CD14-positive monocyte (primary cell): Measurements from ENCODE around the gene RGPD5. TPM values are rescaled to one million over a fixed set of nuclear protein-coding genes. Genes with fewer than 3 reads are reported as not detected.
"Not testable (repeated sequence)": the region's sequence is repeated elsewhere in the genome, so short reads cannot be mapped to it uniquely, and the experiment has no call there.

Experiments used
- DNase-seq, 3 donors: peaks; one replicate each; pipeline ENCODE4 v3.0.0-alpha.2; 2011 to 2022
- H2AFZ ChIP-seq: 2 replicates; pipeline ENCODE4 v1.6.0; 2012; ENCODE audit warnings: mild to moderate bottlenecking, low read depth, low read length, inconsistent platforms; ENCODE audit not compliant: insufficient read depth, poor library complexity, severe bottlenecking
- H3K27ac ChIP-seq, 2 donors: 1 replicate in 1 of 2; 2 replicates in 1 of 2; pipeline ENCODE4 v1.5.1; 2012 to 2013; ENCODE audit warnings: low read length in 2 of 2, control low read depth in 1 of 2, inconsistent platforms in 1 of 2, low read depth in 1 of 2, mild to moderate bottlenecking in 1 of 2
- H3K27me3 ChIP-seq, 2 donors: one replicate each; pipeline versions ENCODE4 v1.6.0 to v1.6.1; 2011 to 2013; ENCODE audit warnings: low read length in 2 of 2; ENCODE audit not compliant: control insufficient read depth in 2 of 2, insufficient read depth in 2 of 2
- H3K36me3 ChIP-seq, 2 donors: replicated peaks in 1 of 2; 1 replicate in 1 of 2; 2 replicates in 1 of 2; pipeline versions ENCODE4 v1.5.1 to v1.6.1; 2012 to 2013; ENCODE audit warnings: low read length in 2 of 2, control low read depth in 1 of 2, inconsistent platforms in 1 of 2, mild to moderate bottlenecking in 1 of 2; ENCODE audit not compliant: insufficient read depth in 2 of 2, control insufficient read depth in 1 of 2
- H3K4me1 ChIP-seq, 2 donors: 1 replicate in 1 of 2; 2 replicates in 1 of 2; pipeline versions ENCODE4 v1.5.1 to v1.6.1; 2012 to 2013; ENCODE audit warnings: low read length in 2 of 2, control low read depth in 1 of 2, inconsistent platforms in 1 of 2, mild to moderate bottlenecking in 1 of 2, moderate library complexity in 1 of 2; ENCODE audit not compliant: insufficient read depth in 2 of 2, control insufficient read depth in 1 of 2
- H3K4me2 ChIP-seq: replicated peaks from 2 replicates; pipeline ENCODE3; 2012; ENCODE audit warnings: low read length, moderate library complexity, mild to moderate bottlenecking; ENCODE audit not compliant: poor library complexity, severe bottlenecking; ENCODE audit errors: extremely low read depth
- H3K4me3 ChIP-seq, 3 experiments: fragments of 200-600 bp in 1 of 3; sonication (generic) in 1 of 3; replicated peaks in 1 of 3; 1 replicate in 2 of 3; 2 replicates in 1 of 3; pipeline ENCODE4 v1.5.1; 2011 to 2013; ENCODE audit warnings: low read length in 3 of 3, mild to moderate bottlenecking in 3 of 3, control low read depth in 2 of 3, low read depth in 2 of 3, inconsistent platforms in 1 of 3, moderate library complexity in 1 of 3
- H3K79me2 ChIP-seq: 2 replicates; pipeline ENCODE4 v1.6.0; 2012; ENCODE audit warnings: mild to moderate bottlenecking, control low read depth, inconsistent platforms, low read length, moderate library complexity; ENCODE audit not compliant: insufficient read depth
- H3K9ac ChIP-seq: 2 replicates; pipeline ENCODE4 v1.6.0; 2017; ENCODE audit warnings: low read length, mild to moderate bottlenecking; ENCODE audit not compliant: insufficient read depth, poor library complexity, severe bottlenecking
- H3K9me3 ChIP-seq, 2 donors: replicated peaks in 1 of 2; 1 replicate in 1 of 2; 2 replicates in 1 of 2; pipeline versions ENCODE4 v1.5.1 to v1.6.1; 2012 to 2013; ENCODE audit warnings: low read length in 2 of 2, control low read depth in 1 of 2; ENCODE audit not compliant: control insufficient read depth in 1 of 2, insufficient read depth in 1 of 2
- H4K20me1 ChIP-seq: 2 replicates; pipeline ENCODE4 v1.6.0; 2012; ENCODE audit warnings: mild to moderate bottlenecking, low read length, control low read depth, moderate library complexity; ENCODE audit not compliant: insufficient read depth
- H3K27ac Mint-ChIP-seq, 7 donors: one replicate each; pipeline ENCODE4 v1.8.0; 2020; ENCODE audit warnings: mild to moderate bottlenecking in 7 of 7, mixed read lengths in 7 of 7, moderate library complexity in 6 of 7, inconsistent platforms in 2 of 7
- H3K27me3 Mint-ChIP-seq, 3 donors: one replicate each; pipeline ENCODE4 v1.8.0; 2021 to 2022; ENCODE audit warnings: low read depth in 3 of 3, mild to moderate bottlenecking in 3 of 3, mixed read lengths in 3 of 3, moderate library complexity in 3 of 3, inconsistent platforms in 1 of 3
- H3K36me3 Mint-ChIP-seq, 2 donors: one replicate each; pipeline ENCODE4 v1.8.0; 2020; ENCODE audit warnings: mixed read lengths in 2 of 2, inconsistent platforms in 1 of 2, mild to moderate bottlenecking in 1 of 2
- H3K4me1 Mint-ChIP-seq: one replicate; pipeline ENCODE4 v1.8.0; 2020; ENCODE audit warnings: mild to moderate bottlenecking, mixed read lengths
- H3K4me3 Mint-ChIP-seq, 2 donors: one replicate each; pipeline ENCODE4 v1.8.0; 2020; ENCODE audit warnings: mild to moderate bottlenecking in 2 of 2, mixed read lengths in 2 of 2, moderate library complexity in 1 of 2
- H3K9me3 Mint-ChIP-seq, 7 donors: one replicate each; pipeline ENCODE4 v1.8.0; 2020 to 2022; ENCODE audit warnings: mixed read lengths in 7 of 7, mild to moderate bottlenecking in 6 of 7, moderate library complexity in 6 of 7, inconsistent platforms in 2 of 7
- WGBS: methylation state at CpG from one replicate; pipeline ENCODE4 v1.1.5; 2013; ENCODE audit warnings: missing lambda C conversion rate; ENCODE audit not compliant: insufficient coverage; 5-methylcytosine and 5-hydroxymethylcytosine counted together
- intact Hi-C, 2 donors: fragments of 100-400 bp; cut with micrococcal nuclease; formaldehyde crosslinking; loops; one replicate each; pipeline versions ENCODE4 v1.15.0 to v1.15.1; 2023
- polyA minus RNA-seq: library from RNA; depleted of rRNA, polyadenylated mRNA; stranded (reverse); fragments of >200 nt; gene quantifications from 2 replicates; pipeline ENCODE4 v1.2.3, GENCODE V29; 2012
- polyA plus RNA-seq, 3 donors: library from polyadenylated mRNA; depleted of rRNA in 1 of 3; unstranded in 2 of 3; stranded (reverse) in 1 of 3; fragments of 300-500 nt in 2 of 3; fragments of >200 nt in 1 of 3; fragmentation: Illumina TruSeq in 2 of 3; gene quantifications; 1 replicate in 2 of 3; 2 replicates in 1 of 3; pipeline ENCODE4 v1.2.3, GENCODE V29; 2012 to 2021
- total RNA-seq, 12 experiments: library from RNA in 1 of 12; stranded (reverse) in 1 of 12; fragments of 120-200 nt in 1 of 12; gene quantifications; one replicate each; pipeline ENCODE4 v1.2.4 and lab custom pipeline; 2013 to 2026; ENCODE audit warnings: mixed read lengths in 6 of 12, inconsistent platforms in 1 of 12

RGPD5 gene
- total RNA-seq (2013) = 6.9 TPM
- polyA plus RNA-seq = 1 to 10 TPM in 1 of 3 donors, under 1 TPM in 2; 0.40 to 6.6 (median 0.58) TPM
- polyA minus RNA-seq = 3.1 and 8.0 TPM in 2 replicates
- 0 to 0.39 (median 0.10) reads per million in 11 experiments for total RNA-seq (lab: John Stamatoyannopoulos, UW)

- H3K79me2 ChIP-seq, intact Hi-C loops, H3K27me3 Mint-ChIP-seq, H3K9me3 ChIP-seq, H3K9ac ChIP-seq, H3K9me3 Mint-ChIP-seq, H3K4me1 ChIP-seq, H3K4me3 ChIP-seq, H3K36me3 ChIP-seq, H3K36me3 Mint-ChIP-seq, H2AFZ ChIP-seq, H3K4me3 Mint-ChIP-seq, H3K4me2 ChIP-seq, H3K27ac ChIP-seq, H3K27ac Mint-ChIP-seq, H3K27me3 ChIP-seq, H3K4me1 Mint-ChIP-seq, DNase-seq, H4K20me1 ChIP-seq: not testable (repeated sequence)
- no CpG with 5 or more reads among the region's 77 CpGs for WGBS
These were observed at the start of gene RGPD5 for GRCh38 chr2:109794074-109794737. RGPD5 (plus strand) TSS chr2:109794305; CDS start chr2:109794466, 161 bp downstream.

GRCh38 chr2:109751572-109751971 is 42.5 kb upstream of the RGPD5 start:
- H3K4me3 ChIP-seq, H3K9me3 ChIP-seq, H3K4me1 ChIP-seq, H3K79me2 ChIP-seq, H3K36me3 Mint-ChIP-seq, DNase-seq, H3K27me3 ChIP-seq, H3K27ac Mint-ChIP-seq, intact Hi-C loops, H3K9me3 Mint-ChIP-seq, H4K20me1 ChIP-seq, H2AFZ ChIP-seq, H3K27ac ChIP-seq, H3K4me3 Mint-ChIP-seq, H3K4me2 ChIP-seq, H3K4me1 Mint-ChIP-seq, H3K27me3 Mint-ChIP-seq, H3K36me3 ChIP-seq, H3K9ac ChIP-seq: not testable (repeated sequence)
- WGBS = no CpG with 5 or more reads among the region's 6 CpGs

- H3K27me3 ChIP-seq, H3K9me3 Mint-ChIP-seq, H2AFZ ChIP-seq, H3K4me1 Mint-ChIP-seq, H3K27ac ChIP-seq, H3K36me3 ChIP-seq, DNase-seq, H4K20me1 ChIP-seq, H3K79me2 ChIP-seq, H3K9me3 ChIP-seq, H3K4me3 Mint-ChIP-seq, H3K4me2 ChIP-seq, H3K4me1 ChIP-seq, H3K27ac Mint-ChIP-seq, H3K4me3 ChIP-seq, intact Hi-C loops, H3K36me3 Mint-ChIP-seq, H3K27me3 Mint-ChIP-seq, H3K9ac ChIP-seq: not testable (repeated sequence)
- WGBS = no CpG with 5 or more reads among the region's 3 CpGs
These were observed 36.8 kb upstream of the RGPD5 start for GRCh38 chr2:109757163-109757824.

- intact Hi-C loops, H3K4me1 Mint-ChIP-seq, DNase-seq, H2AFZ ChIP-seq, H3K4me3 ChIP-seq, H3K27me3 ChIP-seq, H3K36me3 Mint-ChIP-seq, H3K9me3 ChIP-seq, H3K27ac ChIP-seq, H3K79me2 ChIP-seq, H3K4me2 ChIP-seq, H3K9ac ChIP-seq, H3K4me1 ChIP-seq, H3K27ac Mint-ChIP-seq, H3K36me3 ChIP-seq, H3K9me3 Mint-ChIP-seq, H4K20me1 ChIP-seq: not testable (repeated sequence)
- WGBS = no CpG with 5 or more reads among the region's 106 CpGs
- Mint-ChIP-seq H3K27me3 (peaks cover 4 to 20% (median 9%) of the 10 kb centered on the region in 3 donors), H3K4me3 (peak overlapping the region in 1 of 2 donors; percentile 51)
These were observed 33.7 kb upstream of the RGPD5 start for GRCh38 chr2:109760265-109761042.
